Keratinocyte (primary cell): ENCODE results near the gene AK9. TPM values are rescaled to one million over a fixed set of nuclear protein-coding genes. Genes with fewer than 3 reads are reported as not detected.

Experiments
- DNase-seq: peaks from one replicate; pipeline ENCODE4 v3.0.0-alpha.2; 2011; ENCODE audit warnings: low read depth, missing footprints, low spot score
- FAIRE-seq: peaks from 2 replicates; lab custom pipeline; 2011; peaks lifted over from hg19 to GRCh38; lab: Jason Lieb, UNC
- H2AFZ ChIP-seq: 2 replicates; pipeline ENCODE4 v1.6.0; 2012; ENCODE audit warnings: low read length, control low read depth, inconsistent platforms; ENCODE audit not compliant: control insufficient read depth
- H3K27ac ChIP-seq: 2 replicates; pipeline ENCODE4 v1.5.1; 2011; ENCODE audit warnings: low read length; ENCODE audit not compliant: control insufficient read depth, insufficient read depth
- H3K27me3 ChIP-seq: 3 replicates; pipeline ENCODE4 v1.6.0; 2011; ENCODE audit warnings: low read length; ENCODE audit not compliant: control insufficient read depth, insufficient read depth; ENCODE audit errors: extremely low read depth
- H3K36me3 ChIP-seq, 2 experiments: 2 replicates in 1 of 2; 3 replicates in 1 of 2; pipeline ENCODE4 v1.5.1; 2011; ENCODE audit warnings: low read length in 2 of 2, mild to moderate bottlenecking in 1 of 2; ENCODE audit not compliant: control insufficient read depth in 2 of 2, insufficient read depth in 2 of 2; ENCODE audit errors: extremely low read depth in 1 of 2
- H3K4me1 ChIP-seq: 3 replicates; pipeline ENCODE4 v1.5.1; 2011; ENCODE audit warnings: low read length; ENCODE audit not compliant: control insufficient read depth, insufficient read depth; ENCODE audit errors: extremely low read depth
- H3K4me2 ChIP-seq: 3 replicates; pipeline ENCODE4 v1.6.0; 2011; ENCODE audit warnings: low read depth, low read length; ENCODE audit not compliant: control insufficient read depth, insufficient read depth; ENCODE audit errors: extremely low read depth
- H3K4me3 ChIP-seq, 3 experiments: fragments of 200-600 bp in 1 of 3; sonication (generic) in 1 of 3; 2 replicates in 2 of 3; 3 replicates in 1 of 3; pipeline ENCODE4 v1.5.1; 2011 to 2016; ENCODE audit warnings: low read length in 3 of 3, mild to moderate bottlenecking in 3 of 3, control low read depth in 2 of 3, inconsistent platforms in 1 of 3, low read depth in 1 of 3, mixed read lengths in 1 of 3, mixed run types in 1 of 3, moderate library complexity in 1 of 3; ENCODE audit not compliant: control insufficient read depth in 2 of 3, insufficient read depth in 2 of 3; ENCODE audit errors: extremely low read depth in 1 of 3
- H3K79me2 ChIP-seq: 2 replicates; pipeline ENCODE4 v1.6.0; 2012; ENCODE audit warnings: low read length; ENCODE audit not compliant: control insufficient read depth, insufficient read depth
- H3K9ac ChIP-seq: 3 replicates; pipeline ENCODE4 v1.6.0; 2011; ENCODE audit warnings: low read length; ENCODE audit not compliant: control insufficient read depth, insufficient read depth; ENCODE audit errors: extremely low read depth
- H3K9me1 ChIP-seq: 3 replicates; pipeline ENCODE4 v1.6.0; 2011; ENCODE audit warnings: low read length; ENCODE audit not compliant: control insufficient read depth, insufficient read depth; ENCODE audit errors: extremely low read depth
- H3K9me3 ChIP-seq: 2 replicates; pipeline ENCODE4 v1.5.1; 2012; ENCODE audit warnings: low read depth, low read length; ENCODE audit not compliant: control insufficient read depth
- H4K20me1 ChIP-seq: 3 replicates; pipeline ENCODE4 v1.6.0; 2011; ENCODE audit warnings: low read length; ENCODE audit not compliant: control insufficient read depth, insufficient read depth; ENCODE audit errors: extremely low read depth
- CTCF ChIP-seq, 3 experiments: IDR thresholded peaks in 1 of 3; conservative IDR thresholded peaks in 1 of 3; optimal IDR thresholded peaks in 1 of 3; 2 replicates in 2 of 3; 3 replicates in 1 of 3; pipeline versions ENCODE3 to v1.5.1; 2011; ENCODE audit warnings: low read length in 3 of 3, mild to moderate bottlenecking in 3 of 3, moderate library complexity in 2 of 3, control low read depth in 1 of 3, inconsistent platforms in 1 of 3; ENCODE audit not compliant: insufficient read depth in 2 of 3; ENCODE audit errors: extremely low read depth in 1 of 3
- EZH2 ChIP-seq: IDR thresholded peaks from one replicate; pipeline ENCODE4 v1.6.1; 2012; ENCODE audit warnings: inconsistent platforms, mild to moderate bottlenecking, low read length, moderate library complexity
- dilution Hi-C: fragments of 300-500 bp; cut with MboI; formaldehyde crosslinking; loops from one replicate; pipeline ENCODE4 v1.7.0; 2020; ENCODE audit warnings: low sequenced_read_pairs; ENCODE audit not compliant: extremely low pct_ligation_motif_present
- polyA plus RNA-seq, 5 experiments: library from polyadenylated mRNA; depleted of rRNA in 3 of 5; stranded (reverse) in 3 of 5; stranded (forward) in 1 of 5; unstranded in 1 of 5; fragments of >200 nt; gene quantifications; 1 replicate in 1 of 5; 2 replicates in 3 of 5; 3 replicates in 1 of 5; pipeline versions ENCODE4 v1.2.1 to v1.2.3, GENCODE V29; 2011 to 2012; ENCODE audit warnings: missing spikeins in 2 of 5, low read depth in 1 of 5, low replicate concordance in 1 of 5

The AK9 gene
- polyA plus RNA-seq, 1 donor (not counting 4 experiments of a cell fraction or from before 2014, with no cell fraction given) = 1.8 TPM

GRCh38 chr6:109490713-109491112 lies 200.3 kb downstream of the AK9 start:
- no peak for TF ChIP-seq EZH2
- no peak for TF ChIP-seq CTCF (optimal IDR thresholded peaks at IDR 0.05 in 1 of 3, IDR thresholded peaks at IDR 0.05 in 1 of 3, conservative IDR thresholded peaks at IDR 0.05 in 1 of 3; ENCODE audit: extremely low read depth in 1 of 3, insufficient read depth in 2 of 3, low read length in 3 of 3)
- FAIRE-seq (no peak), DNase-seq (no peak)

GRCh38 chr6:109488001-109488400 lies 203.0 kb downstream of the AK9 start:
- FAIRE-seq (no peak), DNase-seq (no peak)
- no peaks in the 10 kb centered on the region for H3K9me1 ChIP-seq
- dilution Hi-C loops = no loop called here
- H3K9me3 ChIP-seq = no peaks in the 10 kb centered on the region
- H3K36me3 ChIP-seq = no peaks in the 10 kb centered on the region
- no peak overlapping the region for H2AFZ ChIP-seq
- TF ChIP-seq CTCF (optimal IDR thresholded peaks at IDR 0.05 in 1 of 3, IDR thresholded peaks at IDR 0.05 in 1 of 3, conservative IDR thresholded peaks at IDR 0.05 in 1 of 3; ENCODE audit: extremely low read depth in 1 of 3, insufficient read depth in 2 of 3, low read length in 3 of 3) (no peak), EZH2 (no peak)
- H3K9ac ChIP-seq = no peak overlapping the region
- no peaks in the 10 kb centered on the region for H3K79me2 ChIP-seq
- H3K27me3 ChIP-seq = no peaks in the 10 kb centered on the region
- H3K27ac ChIP-seq = no peak overlapping the region
- no peak overlapping the region for H3K4me3 ChIP-seq
- no peak overlapping the region for H3K4me2 ChIP-seq
- no peaks in the 10 kb centered on the region for H4K20me1 ChIP-seq
- no peaks in the 10 kb centered on the region for H3K4me1 ChIP-seq

More at GRCh38 chr6:109490713-109491112, 200.3 kb downstream of the AK9 start:
- no peaks in the 10 kb centered on the region for H3K36me3 ChIP-seq
- H3K9me3 ChIP-seq = no peaks in the 10 kb centered on the region
- no peaks in the 10 kb centered on the region for H4K20me1 ChIP-seq
- H3K4me2 ChIP-seq = no peak overlapping the region
- H3K9me1 ChIP-seq = no peaks in the 10 kb centered on the region
- H3K27ac ChIP-seq = no peak overlapping the region
- no peaks in the 10 kb centered on the region for H3K27me3 ChIP-seq
- H3K9ac ChIP-seq = no peak overlapping the region
- no peak overlapping the region for H2AFZ ChIP-seq
- no peaks in the 10 kb centered on the region for H3K4me1 ChIP-seq
- dilution Hi-C loops = no loop called here
- H3K4me3 ChIP-seq = no peak overlapping the region
- no peaks in the 10 kb centered on the region for H3K79me2 ChIP-seq
